PC-9 (cell line): ENCODE measurements around the gene PYCR2.
"Not testable (repeated sequence)": the region's sequence is repeated elsewhere in the genome, so short reads cannot be mapped to it uniquely, and the experiment has no call there.

Experiments used
- CTCF ChIP-seq: fragments of 200-600 bp; sonication (generic); conservative IDR thresholded peaks from 2 replicates; pipeline ENCODE4 v1.6.1; 2017; ENCODE audit warnings: mixed run types, antibody characterized with exemption, mild to moderate bottlenecking, moderate library complexity
- EZH2 ChIP-seq: fragments of 200-600 bp; sonication (generic); IDR thresholded peaks from 2 replicates; pipeline ENCODE4 v1.8.0; 2017; ENCODE audit warnings: antibody characterized with exemption, low read depth

GRCh38 chr1:225887554-225888288, 36.3 kb downstream of the PYCR2 start:
- TF ChIP-seq CTCF, EZH2: not testable (repeated sequence)
